HG03378 (cell line): Measurements from ENCODE around the gene ATXN3.
A peak's percentile ranks its signal among the peaks of the same experiment; 100 is the strongest.

ENCODE experiments used
- ATAC-seq: cut with Tn5 transposase; IDR thresholded peaks from one replicate; pipeline ENCODE4 v1.9.1; 2021; ENCODE audit warnings: mild to moderate bottlenecking, moderate library complexity; ENCODE audit not compliant: unreplicated experiment

Gene ATXN3

GRCh38 chr14:92106143-92106926, at the start of gene ATXN3:
ATXN3 (minus strand) TSS chr14:92106582; CDS start chr14:92106552, 30 bp downstream.
- ATAC-seq: peak; percentile 68

DNA sequence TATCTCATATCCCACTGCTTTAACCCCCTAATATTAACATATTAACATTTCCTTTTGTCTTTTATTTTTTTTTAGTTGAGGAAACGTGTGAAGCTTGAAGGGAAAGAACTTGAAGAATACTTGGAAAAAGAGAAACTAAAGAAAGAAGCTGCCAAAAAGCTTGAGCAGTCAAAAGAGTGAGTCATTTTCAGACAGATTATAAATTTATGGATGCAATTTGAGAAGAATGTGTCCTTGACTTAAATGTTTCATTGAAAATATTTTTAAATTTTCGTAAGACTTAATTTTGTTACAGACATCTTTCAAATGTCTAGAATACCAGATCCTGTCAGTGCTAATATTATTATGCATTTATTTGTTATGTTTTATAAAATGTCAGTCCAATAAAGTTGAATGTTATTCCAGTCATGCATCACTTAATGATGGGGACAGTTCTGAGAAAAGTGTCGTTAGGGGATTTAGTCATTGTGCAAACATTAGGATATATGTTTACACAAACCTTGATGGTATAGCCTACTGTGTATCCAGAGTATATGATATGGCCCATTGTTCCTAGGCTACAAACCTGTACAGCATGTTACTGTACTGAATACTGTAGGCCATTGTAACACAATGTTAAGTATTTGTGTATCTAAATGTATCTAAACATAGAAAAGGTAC, 48.0 kb upstream of the ATXN3 start:
- ATAC-seq: no peak

- ATAC-seq: no peak
Observed at GRCh38 chr14:92153581-92153980, 47.2 kb upstream of the ATXN3 start.

DNA sequence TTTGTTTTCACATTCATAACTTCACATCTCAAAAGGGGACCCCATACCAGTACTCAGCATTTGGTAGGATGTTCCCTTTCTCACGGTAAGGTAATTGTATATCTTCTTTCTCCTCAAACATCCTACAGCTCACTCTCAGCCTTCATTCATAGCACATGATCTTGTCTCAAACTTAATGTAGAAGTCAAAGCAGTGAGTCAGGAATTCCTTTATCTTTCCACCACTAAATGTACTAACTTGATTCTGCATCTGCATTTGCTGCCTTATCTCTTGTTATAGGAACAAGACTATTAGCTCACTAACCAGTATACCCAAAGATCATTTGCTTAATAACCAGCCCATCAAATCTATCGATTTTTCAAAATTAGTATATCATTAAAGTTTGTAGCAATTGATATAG, 38.3 kb upstream of the ATXN3 start:
- no peak for ATAC-seq

- no peak for ATAC-seq
Observed at GRCh38 chr14:92143962-92144361, 37.6 kb upstream of the ATXN3 start.

GRCh38 chr14:92143309-92143708, 36.9 kb upstream of the ATXN3 start:
- ATAC-seq: no peak

- ATAC-seq: no peak
Observed at GRCh38 chr14:92135269-92135668, 28.9 kb upstream of the ATXN3 start.

GRCh38 chr14:92134456-92134855, 28.1 kb upstream of the ATXN3 start:
- ATAC-seq: no peak

DNA sequence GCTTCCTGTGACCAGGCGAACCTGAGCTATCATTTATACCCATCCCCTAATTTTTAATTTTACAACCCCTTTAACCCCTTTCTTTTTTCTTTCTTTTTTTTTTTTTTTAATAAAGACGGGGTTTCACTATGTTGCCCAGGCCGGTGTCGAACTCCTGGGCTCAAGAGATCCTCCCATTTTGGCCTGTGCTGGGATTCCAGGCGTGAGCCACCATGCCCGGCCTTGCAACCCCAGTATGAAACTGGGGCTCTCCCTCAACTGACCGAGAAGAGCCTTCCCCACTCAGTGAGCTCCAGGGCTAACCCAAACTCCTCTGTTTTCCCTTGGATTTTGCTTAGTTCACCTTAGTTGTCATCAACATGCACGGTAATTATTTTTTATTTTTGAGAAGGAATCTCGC, 16.4 kb upstream of the ATXN3 start:
- ATAC-seq: no peak

- ATAC-seq: peak; percentile 15
Observed at GRCh38 chr14:92122351-92122677, 15.9 kb upstream of the ATXN3 start.

DNA sequence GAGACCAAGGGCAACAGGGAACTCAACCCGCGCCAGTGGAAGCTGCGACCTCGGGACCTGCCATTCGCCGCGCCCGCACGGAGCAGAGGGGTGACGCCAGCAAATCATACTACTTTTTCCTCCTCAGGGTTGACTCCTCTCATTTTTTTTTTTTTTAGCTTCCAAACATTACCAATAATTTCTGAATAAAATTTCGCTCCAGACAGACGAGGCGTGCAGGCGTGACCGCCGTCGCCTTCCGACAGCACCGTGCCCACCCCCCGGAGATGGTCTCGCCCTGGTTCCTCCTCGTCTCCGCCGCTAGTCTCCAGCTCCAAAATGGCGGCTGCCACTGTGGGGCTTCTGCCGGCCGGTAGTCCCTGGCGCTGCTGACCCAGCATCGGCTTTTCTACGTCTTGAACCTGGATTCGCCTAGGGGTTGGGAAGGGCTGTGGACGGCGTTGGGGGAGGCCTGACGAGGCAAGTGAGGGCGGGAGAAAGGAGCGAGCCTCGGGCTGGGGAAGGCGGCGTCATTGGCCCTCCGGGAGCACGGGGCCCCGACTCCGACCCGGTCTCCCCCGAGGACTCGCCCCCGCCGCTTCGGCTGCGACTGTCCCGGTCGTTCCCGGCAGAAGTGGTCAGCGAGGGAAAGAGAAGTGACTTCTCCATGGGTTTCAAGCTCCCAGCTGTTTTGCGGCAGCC, 15.4 kb upstream of the ATXN3 start, which contains the start of the genes CPSF2 and NDUFB1:
TSS of gene CPSF2 (plus strand) at position 300 of the 681 bp plus-strand sequence. CDS start 9,016 bp downstream, outside the sequence.
TSS of gene NDUFB1 (minus strand) at position 37 of the 681 bp plus-strand sequence. CDS start 4,069 bp downstream, outside the sequence.
- peak; percentile 80 for ATAC-seq

- no peak for ATAC-seq
Observed at GRCh38 chr14:92121207-92121669, 14.9 kb upstream of the ATXN3 start.

DNA sequence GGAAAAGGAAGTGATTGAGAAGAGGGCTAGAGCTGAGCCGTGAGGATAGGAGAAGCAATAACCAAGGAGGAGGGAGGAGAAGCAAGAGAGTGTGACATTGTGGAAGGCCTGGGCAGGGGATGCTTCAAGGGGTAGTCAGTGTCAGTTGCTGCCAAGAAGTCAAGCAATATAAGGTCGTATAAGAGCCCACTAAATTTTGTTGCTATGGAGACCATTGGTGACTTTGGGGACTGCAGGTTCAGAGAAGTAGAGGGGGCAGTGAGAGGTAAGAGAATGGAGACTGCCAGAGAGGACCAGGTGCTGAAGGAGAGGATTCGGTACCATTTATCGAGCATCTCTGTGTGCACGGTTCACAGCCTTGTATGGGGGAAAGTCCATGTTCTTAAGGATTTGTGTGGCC, 3.1 kb upstream of the ATXN3 start:
- no peak for ATAC-seq

- no peak for ATAC-seq
Observed at GRCh38 chr14:92108345-92109254, 2.2 kb upstream of the ATXN3 start.

- ATAC-seq: no peak
Observed at GRCh38 chr14:92105893-92106142, 564 bp downstream of the ATXN3 start.

DNA sequence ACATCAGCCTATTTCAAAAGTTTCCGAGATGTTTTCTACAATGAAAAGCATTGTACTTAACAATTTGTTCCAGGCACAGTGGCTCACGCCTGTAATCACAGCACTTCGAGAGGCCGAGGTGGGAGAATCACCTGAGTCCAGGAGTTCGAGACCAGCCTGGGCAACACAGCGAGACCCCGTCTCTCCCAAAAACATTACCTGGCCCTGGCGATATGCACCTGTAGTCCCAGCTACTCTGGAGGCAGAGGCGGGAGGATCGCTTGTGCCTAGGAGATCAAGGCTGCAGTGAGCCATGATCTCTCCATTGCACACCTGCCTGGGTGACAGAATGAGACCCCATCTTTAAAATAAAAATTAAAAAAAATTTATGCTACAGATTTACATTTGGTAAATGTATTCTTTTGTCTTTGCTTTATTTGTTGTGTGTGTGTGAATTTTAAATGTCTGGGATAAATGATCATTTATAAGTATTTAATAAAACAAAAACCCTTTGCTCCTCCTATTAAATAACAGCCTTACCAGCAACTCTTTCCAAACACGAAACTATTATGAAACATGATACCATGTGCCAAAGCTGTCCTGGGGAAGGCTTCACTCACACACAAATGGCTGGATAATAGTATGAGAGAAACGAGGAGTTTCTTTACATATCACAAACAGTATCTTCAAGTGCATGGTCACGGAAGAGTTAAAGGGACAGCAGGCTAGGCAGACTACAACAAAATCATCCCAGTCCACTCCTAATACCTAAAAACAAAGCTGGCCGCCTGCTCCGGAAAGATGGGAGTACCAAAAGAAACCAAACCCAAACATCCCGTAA, 1.1 kb downstream of the ATXN3 start:
- ATAC-seq: no peak

GRCh38 chr14:92103363-92103989, 2.9 kb downstream of the ATXN3 start:
- ATAC-seq: no peak

- ATAC-seq: no peak
Observed at GRCh38 chr14:92099802-92100201, 6.6 kb downstream of the ATXN3 start.

GRCh38 chr14:92093320-92093719, 13.1 kb downstream of the ATXN3 start:
- no peak for ATAC-seq

GRCh38 chr14:92088494-92088893, 17.9 kb downstream of the ATXN3 start:
- ATAC-seq: no peak
